Thyroid gland (tissue), 4 donors: ENCODE measurements around the gene B4GALT6. TPM values are rescaled to one million over a fixed set of nuclear protein-coding genes. Genes with fewer than 3 reads are reported as not detected.

Source experiments
- DNase-seq, 2 donors: peaks; one replicate each; pipeline ENCODE4 v3.0.0-alpha.2; 2019
- H3K27ac ChIP-seq, 3 donors: fragments of 200-600 bp; sonication (generic); 1 replicate in 2 of 3; 2 replicates in 1 of 3; pipeline ENCODE4 v1.5.1; 2016 to 2019; ENCODE audit warnings: mild to moderate bottlenecking in 1 of 3, moderate library complexity in 1 of 3
- H3K27me3 ChIP-seq: fragments of 200-600 bp; sonication (generic); one replicate; pipeline ENCODE4 v1.5.1; 2019
- H3K36me3 ChIP-seq, 2 donors: fragments of 200-600 bp; sonication (generic); one replicate each; pipeline ENCODE4 v1.5.1; 2016 to 2019
- H3K4me1 ChIP-seq, 2 donors: fragments of 200-600 bp; sonication (generic); one replicate each; pipeline ENCODE4 v1.5.1; 2017 to 2019
- H3K4me3 ChIP-seq, 3 donors: fragments of 200-600 bp; sonication (generic); replicated peaks in 1 of 3; 1 replicate in 2 of 3; 2 replicates in 1 of 3; pipeline ENCODE4 v1.5.1; 2016; ENCODE audit warnings: mild to moderate bottlenecking in 1 of 3
- H3K9me3 ChIP-seq: fragments of 200-600 bp; sonication (generic); one replicate; pipeline ENCODE4 v1.5.1; 2017
- POLR2A ChIP-seq, 2 donors: fragments of 450-650 bp; IDR thresholded peaks; one replicate each; pipeline ENCODE4 v1.6.1; 2017; ENCODE audit warnings: antibody characterized with exemption in 2 of 2, mild to moderate bottlenecking in 2 of 2, moderate library complexity in 1 of 2
- WGBS, 2 donors: methylation state at CpG; one replicate each; pipeline ENCODE4 v1.1.5; 2017; 5-methylcytosine and 5-hydroxymethylcytosine counted together
- intact Hi-C: fragments of 100-400 bp; cut with DNase I; formaldehyde crosslinking; loops from one replicate; pipeline ENCODE4 v1.15.1; 2023
- total RNA-seq, 4 donors: library from RNA; depleted of rRNA; stranded (reverse); fragments of >200 nt; gene quantifications; one replicate each; pipeline ENCODE4 v1.2.3, GENCODE V29; 2016
- TF ChIP-seq, protein P1 (sequence below), 6 experiments: fragments of 200-600 bp in 3 of 6; fragments of 450-650 bp in 3 of 6; sonication (generic) in 3 of 6; IDR thresholded peaks; one replicate each; pipeline ENCODE4 v1.5.1; 2016 to 2019; ENCODE audit warnings: antibody characterized with exemption in 6 of 6, mild to moderate bottlenecking in 2 of 6, inconsistent platforms in 1 of 6, moderate library complexity in 1 of 6

Gene B4GALT6
- total RNA-seq, 4 donors from 2014 or later, result 1.3 to 2.6 (median 2.5) TPM

DNA sequence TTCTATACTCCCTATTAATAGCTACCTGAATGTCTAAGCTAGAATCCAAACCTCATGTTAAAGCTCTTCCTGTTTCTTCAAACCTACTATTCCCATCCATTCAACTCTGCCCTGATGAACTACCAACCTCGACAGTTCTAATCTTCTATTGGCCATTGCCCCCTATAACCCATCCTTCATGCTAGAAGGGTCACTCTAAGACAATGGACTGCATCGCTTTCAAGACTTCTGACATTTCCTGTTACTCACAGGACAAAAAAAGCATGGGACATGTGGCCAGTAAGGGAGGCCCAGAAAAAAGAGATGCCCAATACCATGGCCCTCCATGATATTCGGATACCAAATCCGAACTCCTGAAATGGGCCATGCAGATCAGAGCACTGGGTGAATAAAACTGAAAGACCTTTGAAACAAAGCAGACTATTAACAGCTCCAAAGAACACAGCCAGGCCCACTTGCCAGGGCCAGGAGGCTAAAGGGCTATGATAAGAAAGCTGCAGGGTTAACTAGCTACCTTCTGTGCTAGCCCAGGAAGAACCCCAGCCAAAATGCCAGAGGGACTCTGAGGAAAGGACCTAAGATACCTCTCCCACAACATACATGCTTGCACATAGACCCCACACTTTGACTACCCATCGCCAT is 4.5 kb downstream of the B4GALT6 start:
- Histone ChIP-seq H3K4me3 (no peak overlapping the region), H3K36me3 (no peaks in the 10 kb centered on the region), H3K4me1 (peaks cover 4% of the 10 kb centered on the region in 2 donors), H3K27me3 (no peaks in the 10 kb centered on the region), H3K9me3 (no peaks in the 10 kb centered on the region), H3K27ac (no peak overlapping the region)
- intact Hi-C loops, result no loop called here
- no peak for TF ChIP-seq POLR2A (IDR thresholded peaks at IDR 0.05)
- TF ChIP-seq, protein P1, sequence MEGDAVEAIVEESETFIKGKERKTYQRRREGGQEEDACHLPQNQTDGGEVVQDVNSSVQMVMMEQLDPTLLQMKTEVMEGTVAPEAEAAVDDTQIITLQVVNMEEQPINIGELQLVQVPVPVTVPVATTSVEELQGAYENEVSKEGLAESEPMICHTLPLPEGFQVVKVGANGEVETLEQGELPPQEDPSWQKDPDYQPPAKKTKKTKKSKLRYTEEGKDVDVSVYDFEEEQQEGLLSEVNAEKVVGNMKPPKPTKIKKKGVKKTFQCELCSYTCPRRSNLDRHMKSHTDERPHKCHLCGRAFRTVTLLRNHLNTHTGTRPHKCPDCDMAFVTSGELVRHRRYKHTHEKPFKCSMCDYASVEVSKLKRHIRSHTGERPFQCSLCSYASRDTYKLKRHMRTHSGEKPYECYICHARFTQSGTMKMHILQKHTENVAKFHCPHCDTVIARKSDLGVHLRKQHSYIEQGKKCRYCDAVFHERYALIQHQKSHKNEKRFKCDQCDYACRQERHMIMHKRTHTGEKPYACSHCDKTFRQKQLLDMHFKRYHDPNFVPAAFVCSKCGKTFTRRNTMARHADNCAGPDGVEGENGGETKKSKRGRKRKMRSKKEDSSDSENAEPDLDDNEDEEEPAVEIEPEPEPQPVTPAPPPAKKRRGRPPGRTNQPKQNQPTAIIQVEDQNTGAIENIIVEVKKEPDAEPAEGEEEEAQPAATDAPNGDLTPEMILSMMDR (IDR thresholded peaks at IDR 0.05), result no peak
- WGBS, 2 donors, result 92 to 95% methylated on average over 5 of the region's 5 CpGs
- no peak for DNase-seq

DNA sequence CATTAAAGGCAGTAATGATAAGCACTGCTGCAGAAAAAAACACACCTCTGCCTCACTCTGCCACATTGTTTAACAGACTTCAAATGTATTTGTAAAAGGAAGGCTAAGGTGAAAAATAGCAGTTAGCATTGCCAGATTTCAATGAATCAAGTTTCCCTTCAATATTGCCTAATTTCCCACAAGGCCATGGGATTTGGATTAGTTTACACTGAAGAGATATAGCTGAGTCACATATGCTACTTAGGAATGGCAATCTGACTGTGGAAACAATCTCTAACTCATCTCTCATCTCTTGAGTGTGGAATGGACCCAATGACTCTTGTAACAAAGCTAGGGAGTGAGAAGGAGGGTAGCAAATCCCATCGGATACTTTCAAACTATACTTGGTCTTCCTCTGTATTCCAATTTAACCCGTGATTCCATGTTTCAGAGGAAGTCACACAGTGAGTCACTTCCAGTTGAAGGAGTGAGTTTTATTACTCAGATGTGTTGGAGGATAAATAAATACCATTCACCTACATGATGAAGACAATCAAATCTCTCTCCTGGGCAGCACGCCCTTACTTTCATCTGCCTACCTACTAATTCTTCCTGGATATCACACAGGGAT is 5.1 kb downstream of the B4GALT6 start:
- H3K4me1 ChIP-seq, result peaks cover 4% of the 10 kb centered on the region in 2 donors
- H3K27me3 ChIP-seq, result no peaks in the 10 kb centered on the region
- DNase-seq, result no peak
- no peak for TF ChIP-seq POLR2A (IDR thresholded peaks at IDR 0.05)
- TF ChIP-seq, protein P1 (IDR thresholded peaks at IDR 0.05), result no peak
- H3K4me3 ChIP-seq, result no peak overlapping the region
- no peak overlapping the region for H3K27ac ChIP-seq
- H3K9me3 ChIP-seq, result no peaks in the 10 kb centered on the region
- no peaks in the 10 kb centered on the region for H3K36me3 ChIP-seq
- 78 to 88% methylated on average over 3 of the region's 3 CpGs for WGBS, 2 donors
- intact Hi-C loops, result no loop called here

DNA sequence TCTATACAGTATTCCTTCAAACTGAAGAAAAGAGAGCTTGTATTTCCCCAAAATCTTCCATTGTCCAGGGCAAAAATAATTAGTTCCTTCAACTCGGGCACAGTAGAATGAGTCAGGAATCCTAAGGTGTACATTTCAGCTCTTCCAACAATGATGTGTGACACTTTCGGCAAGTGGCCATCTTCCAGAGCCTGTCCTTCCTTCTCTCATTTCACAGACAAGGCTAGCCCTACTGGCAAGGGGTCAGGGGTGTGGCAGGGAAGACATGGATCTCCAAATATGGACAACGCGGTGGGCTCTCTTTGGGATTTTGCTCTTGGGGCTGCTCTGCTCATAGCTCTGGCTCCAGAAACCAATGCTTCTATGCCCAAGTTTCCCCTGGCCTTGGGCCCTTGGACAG is 6.0 kb downstream of the B4GALT6 start:
- 94 to 96% methylated on average over 4 of the region's 4 CpGs for WGBS, 2 donors
- H3K27ac ChIP-seq, result no peak overlapping the region

DNA sequence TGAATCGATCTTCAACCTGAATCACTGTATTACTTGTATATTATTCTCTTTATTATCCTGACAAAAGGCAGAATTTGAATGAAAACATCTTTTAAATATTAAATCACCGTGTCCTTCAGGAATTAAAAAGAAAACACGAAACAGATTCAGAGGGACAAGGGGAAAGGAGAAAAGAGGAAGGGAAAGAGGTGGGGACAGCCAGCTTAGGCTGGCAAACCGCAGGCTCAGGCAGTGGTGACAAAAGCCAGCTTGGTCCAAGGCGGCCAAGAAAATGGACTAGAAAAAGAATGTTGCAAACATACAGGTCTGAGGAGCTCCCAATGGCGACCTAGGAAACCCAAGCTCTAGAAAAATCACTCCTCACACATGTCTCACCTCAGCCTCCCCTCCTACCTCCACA is 6.8 kb downstream of the B4GALT6 start:
- Histone ChIP-seq H3K27ac (no peak overlapping the region), H3K36me3 (no peaks in the 10 kb centered on the region), H3K4me1 (no peaks in the 10 kb centered on the region), H3K27me3 (no peaks in the 10 kb centered on the region), H3K4me3 (no peak overlapping the region), H3K9me3 (no peaks in the 10 kb centered on the region)
- TF ChIP-seq, protein P1 (IDR thresholded peaks at IDR 0.05), result no peak
- no peak for TF ChIP-seq POLR2A (IDR thresholded peaks at IDR 0.05)
- intact Hi-C loops, result no loop called here
- 76 to 79% methylated on average over 6 of the region's 6 CpGs for WGBS, 2 donors
- DNase-seq, result no peak

More for the DNA sequence above, 6.0 kb downstream of the B4GALT6 start:
- intact Hi-C loops, result no loop called here
- TF ChIP-seq, protein P1 (IDR thresholded peaks at IDR 0.05), result no peak
- TF ChIP-seq POLR2A (IDR thresholded peaks at IDR 0.05), result no peak
- Histone ChIP-seq H3K36me3 (no peaks in the 10 kb centered on the region), H3K4me1 (no peaks in the 10 kb centered on the region), H3K27me3 (no peaks in the 10 kb centered on the region), H3K4me3 (no peak overlapping the region), H3K9me3 (no peaks in the 10 kb centered on the region)
- no peak for DNase-seq

DNA sequence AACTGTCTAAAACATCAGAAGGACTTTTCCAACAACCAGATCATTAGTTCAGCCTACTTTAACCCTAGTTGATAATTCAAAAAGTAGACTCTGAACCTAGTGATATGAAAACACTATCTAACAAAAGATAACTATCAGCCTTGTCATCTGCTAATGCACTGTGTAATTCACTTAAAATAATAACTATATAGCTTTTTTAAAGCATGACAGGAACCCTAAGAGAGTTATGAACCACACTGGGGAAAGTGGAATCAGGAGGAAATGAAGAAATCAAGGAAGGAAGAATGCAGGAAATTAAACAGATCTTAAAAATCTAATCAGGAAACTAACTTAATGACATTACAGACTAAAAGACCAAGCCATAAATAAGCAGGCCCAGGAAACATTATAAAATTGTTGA is 9.0 kb downstream of the B4GALT6 start:
- Histone ChIP-seq H3K36me3 (no peaks in the 10 kb centered on the region), H3K4me1 (no peaks in the 10 kb centered on the region), H3K9me3 (no peaks in the 10 kb centered on the region), H3K27me3 (no peaks in the 10 kb centered on the region), H3K4me3 (no peak overlapping the region), H3K27ac (no peak overlapping the region)
- intact Hi-C loops, result no loop called here
- no peak for DNase-seq
- TF ChIP-seq, protein P1 (IDR thresholded peaks at IDR 0.05), result no peak
- no peak for TF ChIP-seq POLR2A (IDR thresholded peaks at IDR 0.05)
